Measurements from ENCODE around the gene PER2.
"Not testable (repeated sequence)": the region's sequence is repeated elsewhere in the genome, so short reads cannot be mapped to it uniquely, and the experiment has no call there.

PER2 gene, protein sequence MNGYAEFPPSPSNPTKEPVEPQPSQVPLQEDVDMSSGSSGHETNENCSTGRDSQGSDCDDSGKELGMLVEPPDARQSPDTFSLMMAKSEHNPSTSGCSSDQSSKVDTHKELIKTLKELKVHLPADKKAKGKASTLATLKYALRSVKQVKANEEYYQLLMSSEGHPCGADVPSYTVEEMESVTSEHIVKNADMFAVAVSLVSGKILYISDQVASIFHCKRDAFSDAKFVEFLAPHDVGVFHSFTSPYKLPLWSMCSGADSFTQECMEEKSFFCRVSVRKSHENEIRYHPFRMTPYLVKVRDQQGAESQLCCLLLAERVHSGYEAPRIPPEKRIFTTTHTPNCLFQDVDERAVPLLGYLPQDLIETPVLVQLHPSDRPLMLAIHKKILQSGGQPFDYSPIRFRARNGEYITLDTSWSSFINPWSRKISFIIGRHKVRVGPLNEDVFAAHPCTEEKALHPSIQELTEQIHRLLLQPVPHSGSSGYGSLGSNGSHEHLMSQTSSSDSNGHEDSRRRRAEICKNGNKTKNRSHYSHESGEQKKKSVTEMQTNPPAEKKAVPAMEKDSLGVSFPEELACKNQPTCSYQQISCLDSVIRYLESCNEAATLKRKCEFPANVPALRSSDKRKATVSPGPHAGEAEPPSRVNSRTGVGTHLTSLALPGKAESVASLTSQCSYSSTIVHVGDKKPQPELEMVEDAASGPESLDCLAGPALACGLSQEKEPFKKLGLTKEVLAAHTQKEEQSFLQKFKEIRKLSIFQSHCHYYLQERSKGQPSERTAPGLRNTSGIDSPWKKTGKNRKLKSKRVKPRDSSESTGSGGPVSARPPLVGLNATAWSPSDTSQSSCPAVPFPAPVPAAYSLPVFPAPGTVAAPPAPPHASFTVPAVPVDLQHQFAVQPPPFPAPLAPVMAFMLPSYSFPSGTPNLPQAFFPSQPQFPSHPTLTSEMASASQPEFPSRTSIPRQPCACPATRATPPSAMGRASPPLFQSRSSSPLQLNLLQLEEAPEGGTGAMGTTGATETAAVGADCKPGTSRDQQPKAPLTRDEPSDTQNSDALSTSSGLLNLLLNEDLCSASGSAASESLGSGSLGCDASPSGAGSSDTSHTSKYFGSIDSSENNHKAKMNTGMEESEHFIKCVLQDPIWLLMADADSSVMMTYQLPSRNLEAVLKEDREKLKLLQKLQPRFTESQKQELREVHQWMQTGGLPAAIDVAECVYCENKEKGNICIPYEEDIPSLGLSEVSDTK (N-terminal part only)

DNA sequence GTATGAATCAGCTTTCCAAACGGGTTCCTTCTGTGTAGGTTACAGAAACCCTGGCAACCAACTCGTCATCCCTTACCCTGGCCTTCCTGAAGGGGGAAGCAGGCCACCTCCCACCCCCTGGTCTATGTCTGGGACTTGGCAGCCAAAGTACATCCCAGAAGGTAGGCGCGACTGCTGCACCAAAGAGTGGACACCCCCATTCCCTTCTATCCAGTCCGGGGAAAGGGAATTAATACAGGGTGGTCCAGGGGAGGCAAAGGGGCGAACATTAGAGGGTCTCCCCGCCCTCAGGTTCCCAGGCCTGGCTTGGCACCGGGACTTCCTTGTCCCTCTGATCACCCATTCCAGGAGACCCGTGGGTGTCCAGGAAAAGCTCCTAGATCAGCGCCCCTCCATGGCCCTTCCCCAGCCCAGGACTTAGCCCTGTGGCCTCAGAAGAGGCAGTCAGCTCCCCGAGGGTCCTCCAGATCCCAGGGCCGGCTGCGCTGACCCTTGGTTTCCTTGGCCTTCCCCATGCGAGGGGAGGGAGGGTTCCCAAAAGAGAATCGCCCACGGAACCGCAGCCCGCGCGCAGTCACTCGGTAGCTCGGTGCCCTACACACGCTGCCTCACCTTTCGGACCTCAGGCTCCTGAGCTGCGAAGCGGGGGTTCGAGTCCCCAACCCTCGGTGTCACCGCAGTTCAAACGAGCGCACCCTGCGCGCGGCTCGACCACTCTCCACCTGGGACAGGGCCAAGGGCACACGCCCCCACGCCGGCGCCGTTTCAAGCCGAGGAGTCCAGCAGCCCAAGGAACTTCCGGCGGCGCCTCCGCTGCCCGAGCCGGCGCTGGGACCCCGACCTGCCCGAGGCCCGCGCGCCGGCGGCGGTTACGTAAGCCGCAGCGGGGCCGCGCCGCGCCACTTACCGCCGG is at the start of gene PER2:
PER2 (minus strand) TSS at position 874 of the 913 bp plus-strand sequence. CDS start 10,674 bp downstream, outside the sequence.
- DNase-seq (ENCODE audit: extremely low read depth, low read depth): peak; percentile 80
- TF ChIP-seq, protein P1, sequence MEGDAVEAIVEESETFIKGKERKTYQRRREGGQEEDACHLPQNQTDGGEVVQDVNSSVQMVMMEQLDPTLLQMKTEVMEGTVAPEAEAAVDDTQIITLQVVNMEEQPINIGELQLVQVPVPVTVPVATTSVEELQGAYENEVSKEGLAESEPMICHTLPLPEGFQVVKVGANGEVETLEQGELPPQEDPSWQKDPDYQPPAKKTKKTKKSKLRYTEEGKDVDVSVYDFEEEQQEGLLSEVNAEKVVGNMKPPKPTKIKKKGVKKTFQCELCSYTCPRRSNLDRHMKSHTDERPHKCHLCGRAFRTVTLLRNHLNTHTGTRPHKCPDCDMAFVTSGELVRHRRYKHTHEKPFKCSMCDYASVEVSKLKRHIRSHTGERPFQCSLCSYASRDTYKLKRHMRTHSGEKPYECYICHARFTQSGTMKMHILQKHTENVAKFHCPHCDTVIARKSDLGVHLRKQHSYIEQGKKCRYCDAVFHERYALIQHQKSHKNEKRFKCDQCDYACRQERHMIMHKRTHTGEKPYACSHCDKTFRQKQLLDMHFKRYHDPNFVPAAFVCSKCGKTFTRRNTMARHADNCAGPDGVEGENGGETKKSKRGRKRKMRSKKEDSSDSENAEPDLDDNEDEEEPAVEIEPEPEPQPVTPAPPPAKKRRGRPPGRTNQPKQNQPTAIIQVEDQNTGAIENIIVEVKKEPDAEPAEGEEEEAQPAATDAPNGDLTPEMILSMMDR (IDR thresholded peaks at IDR 0.05; ENCODE audit: low read depth, low read length): peak; percentile 20

DNA sequence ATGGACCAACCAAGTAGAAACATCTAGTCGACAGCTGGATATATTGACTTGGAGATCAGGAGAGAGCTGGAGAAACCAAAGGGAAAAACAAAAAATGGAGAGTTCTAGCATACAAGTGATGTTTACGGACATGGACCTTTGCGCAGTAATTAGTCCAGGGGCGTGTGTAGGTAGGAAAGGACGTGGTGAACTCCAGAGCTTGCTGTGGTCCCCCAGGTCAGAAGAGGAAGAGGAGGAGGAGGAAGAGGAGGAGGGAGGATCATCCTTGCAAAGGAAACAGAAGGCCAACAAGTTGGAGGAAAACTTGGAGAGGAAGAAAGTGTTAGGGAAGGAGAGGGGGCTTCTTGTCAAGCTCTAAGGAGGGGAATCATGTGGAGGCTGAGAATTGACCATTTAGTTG is 49.4 kb upstream of the PER2 start:
- TF ChIP-seq, protein P1 (IDR thresholded peaks at IDR 0.05; ENCODE audit: low read depth, low read length): no peak
- no peak for DNase-seq (ENCODE audit: extremely low read depth, low read depth)

DNA sequence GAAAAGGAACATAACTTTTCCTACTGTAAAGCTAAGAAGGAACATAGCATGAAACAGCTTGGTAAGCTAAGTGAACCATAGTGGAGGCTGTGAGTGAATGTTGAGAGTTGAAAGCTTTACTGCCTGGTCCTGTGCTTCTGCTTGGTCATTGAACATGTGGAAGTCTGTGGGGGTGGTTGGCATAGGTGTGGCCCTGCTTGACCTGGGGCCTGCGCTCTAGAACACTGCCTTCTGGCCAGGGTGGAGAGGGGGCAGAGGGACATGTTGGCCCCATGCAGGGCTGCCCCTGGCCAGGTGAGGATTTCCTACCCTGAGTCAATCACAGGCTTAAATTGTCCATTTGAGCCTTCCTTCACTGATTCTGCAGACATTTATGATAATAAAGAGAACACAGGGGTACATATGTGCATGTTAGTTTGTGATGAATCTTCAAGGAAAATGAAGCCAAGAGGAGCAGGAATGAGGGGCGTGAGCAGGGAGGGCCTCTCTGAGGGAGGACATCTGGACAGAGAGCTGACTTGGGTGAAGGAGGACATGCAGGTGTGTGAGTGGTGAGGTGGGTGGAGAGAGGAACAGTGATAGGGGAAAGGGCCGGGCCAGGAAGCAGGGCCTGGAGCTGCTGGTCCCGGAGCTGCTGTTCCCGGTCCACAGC is 48.5 kb upstream of the PER2 start:
- TF ChIP-seq, protein P1 (IDR thresholded peaks at IDR 0.05; ENCODE audit: low read depth, low read length): no peak

DNA sequence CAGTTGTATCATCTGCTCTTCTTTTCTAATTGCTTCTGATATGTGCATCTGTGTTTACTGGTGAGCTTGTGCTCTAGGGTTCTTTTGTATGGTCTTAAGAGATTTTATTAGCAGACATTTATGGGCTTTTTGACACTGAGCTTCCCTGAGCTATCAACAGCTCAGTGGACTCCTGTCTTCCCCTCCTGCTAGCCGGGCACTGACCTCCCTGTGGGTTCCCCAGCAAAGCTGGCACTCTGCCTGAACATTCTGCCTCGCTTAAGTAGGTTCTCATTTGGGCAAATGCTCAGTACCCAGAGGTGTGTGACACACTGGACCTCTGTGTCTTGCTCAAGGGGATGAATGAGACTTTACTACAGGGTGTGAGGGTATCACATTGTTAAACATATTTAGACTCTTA is 47.7 kb upstream of the PER2 start:
- TF ChIP-seq, protein P1 (IDR thresholded peaks at IDR 0.05; ENCODE audit: low read depth, low read length): no peak
- DNase-seq (ENCODE audit: extremely low read depth, low read depth): no peak

More for the DNA sequence above, 48.5 kb upstream of the PER2 start:
- DNase-seq (ENCODE audit: extremely low read depth, low read depth): no peak

DNA sequence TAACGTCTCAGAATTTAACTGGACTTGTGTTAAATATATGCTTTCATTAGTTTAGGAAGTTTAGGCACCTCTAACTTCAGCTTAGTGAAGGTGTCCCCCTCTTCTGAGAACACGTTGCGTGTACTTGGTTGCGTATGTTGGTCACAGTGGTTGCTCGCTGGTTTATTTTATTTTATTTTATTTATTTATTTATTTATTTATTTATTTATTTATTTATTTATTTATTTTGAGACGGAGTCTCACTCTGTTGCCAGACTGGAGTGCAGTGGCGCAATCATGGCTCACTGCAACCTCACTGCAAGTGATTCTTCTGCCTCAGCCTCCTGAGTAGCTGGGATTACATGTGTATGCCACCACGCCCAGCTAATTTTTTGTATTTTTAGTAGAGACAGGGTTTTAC is 47.2 kb upstream of the PER2 start:
- not testable (repeated sequence) for DNase-seq (ENCODE audit: extremely low read depth, low read depth)

DNA sequence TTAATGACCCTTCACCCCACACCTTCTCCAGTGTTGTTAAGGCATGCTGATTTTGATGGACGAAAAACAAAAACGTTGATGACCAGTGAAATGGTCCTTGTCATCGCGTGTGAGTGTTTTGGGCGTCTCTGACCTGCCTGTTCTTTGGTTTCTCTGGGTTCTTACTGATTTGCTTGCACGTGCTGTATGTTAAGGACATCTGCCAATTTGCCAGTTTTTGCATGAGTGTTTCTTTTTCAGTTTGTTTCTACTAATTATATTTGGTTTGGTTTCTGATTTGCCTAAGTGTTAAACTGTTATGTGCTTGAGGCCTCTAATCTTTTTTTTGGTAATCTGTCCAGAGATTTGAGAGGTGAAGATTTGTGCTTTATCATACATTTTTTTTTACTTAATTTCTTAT is 46.5 kb upstream of the PER2 start:
- TF ChIP-seq, protein P1 (IDR thresholded peaks at IDR 0.05; ENCODE audit: low read depth, low read length): no peak
- DNase-seq (ENCODE audit: extremely low read depth, low read depth): no peak

All from AG09319 (cell line).